NCI-H128 (cell line): ENCODE data around the gene ATXN3L.
"Not testable (repeated sequence)": the region's sequence is repeated elsewhere in the genome, so short reads cannot be mapped to it uniquely, and the experiment has no call there.

Experiments
- DNase-seq: peaks from one replicate; lab custom pipeline; 2025; ENCODE audit not compliant: unreplicated experiment; lab: John Stamatoyannopoulos, UW

The ATXN3L gene

GRCh38 chrX:13307041-13307440 is 12.8 kb downstream of the ATXN3L start:
- DNase-seq, result no peak

- DNase-seq, result no peak
Measured at GRCh38 chrX:13305108-13305507, 14.7 kb downstream of the ATXN3L start.

GRCh38 chrX:13304052-13304451 is 15.8 kb downstream of the ATXN3L start:
- DNase-seq, result no peak

DNA sequence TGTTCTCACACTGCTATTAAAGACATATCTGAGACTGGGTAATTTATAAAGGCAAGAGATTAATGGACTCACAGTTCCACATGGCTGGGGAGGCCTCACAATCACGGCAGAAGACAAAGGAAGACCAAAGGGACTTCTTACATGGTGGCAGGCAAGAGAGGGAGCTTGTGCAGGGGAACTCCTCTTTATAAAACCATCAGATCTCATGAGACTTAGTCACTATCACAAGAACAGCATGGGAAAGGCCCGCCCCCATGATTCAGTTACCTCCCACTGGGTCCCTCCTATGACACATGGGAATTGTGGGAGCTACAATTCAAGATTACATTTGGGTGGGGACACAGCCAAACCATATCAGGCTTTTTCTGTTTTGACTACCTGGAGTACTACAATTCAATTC is 16.6 kb downstream of the ATXN3L start:
- DNase-seq, result not testable (repeated sequence)

- DNase-seq, result no peak
Measured at GRCh38 chrX:13298836-13299235, 21.0 kb downstream of the ATXN3L start.

- DNase-seq, result no peak
Measured at GRCh38 chrX:13295841-13296240, 24.0 kb downstream of the ATXN3L start.

DNA sequence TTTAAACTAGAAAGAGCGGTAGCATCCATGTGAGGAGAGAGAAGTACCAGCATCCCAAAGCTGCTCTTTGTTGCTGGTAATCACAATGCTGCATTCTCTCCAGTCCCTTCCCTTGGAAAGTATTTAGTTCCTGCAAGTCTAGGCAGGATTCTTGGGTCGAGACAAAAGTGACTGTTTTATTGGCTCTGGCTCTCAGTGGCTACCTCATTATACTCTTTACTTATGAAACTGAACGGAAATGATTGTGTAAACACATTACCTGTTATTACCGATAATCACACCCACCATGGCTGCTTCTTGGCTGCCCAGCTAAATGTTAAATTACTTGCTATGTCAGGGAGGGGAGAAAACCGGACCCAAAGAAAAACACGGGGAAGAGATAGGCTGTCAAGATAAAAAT is 26.2 kb downstream of the ATXN3L start:
- DNase-seq, result no peak

DNA sequence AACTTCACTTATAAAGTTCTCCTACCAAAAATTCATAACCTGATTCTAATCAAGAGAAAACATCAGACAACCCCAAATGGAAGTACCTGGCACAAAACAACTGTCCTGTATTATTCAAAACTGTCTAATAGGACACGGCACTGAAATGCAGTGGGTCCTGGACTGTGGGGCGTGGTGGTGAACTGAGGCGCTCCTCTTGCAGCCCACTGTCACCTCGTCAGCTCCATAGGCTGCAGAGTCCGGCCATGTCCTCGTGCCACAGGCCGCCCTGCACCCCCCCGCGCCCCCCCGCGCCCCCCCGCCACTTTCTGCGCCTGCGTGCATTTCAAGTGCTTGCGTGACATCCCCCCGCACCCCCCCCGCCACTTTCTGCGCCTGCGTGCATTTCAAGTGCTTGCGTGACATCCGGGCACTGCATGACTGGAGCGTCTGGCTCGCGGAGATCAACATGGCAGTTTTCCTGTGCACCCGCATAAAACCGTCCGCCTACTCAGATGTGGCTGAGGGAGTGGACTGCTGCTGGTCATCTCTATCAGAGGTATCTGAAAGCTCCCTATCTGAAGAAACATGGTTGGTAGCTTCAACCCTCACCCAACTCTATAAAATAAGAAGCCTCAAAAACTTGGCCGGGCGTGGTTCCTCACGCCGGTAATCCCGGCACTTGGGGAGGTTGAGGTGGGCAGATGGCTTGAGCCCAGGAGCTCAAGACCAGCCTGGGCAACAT is 28.8 kb downstream of the ATXN3L start:
- DNase-seq, result no peak

DNA sequence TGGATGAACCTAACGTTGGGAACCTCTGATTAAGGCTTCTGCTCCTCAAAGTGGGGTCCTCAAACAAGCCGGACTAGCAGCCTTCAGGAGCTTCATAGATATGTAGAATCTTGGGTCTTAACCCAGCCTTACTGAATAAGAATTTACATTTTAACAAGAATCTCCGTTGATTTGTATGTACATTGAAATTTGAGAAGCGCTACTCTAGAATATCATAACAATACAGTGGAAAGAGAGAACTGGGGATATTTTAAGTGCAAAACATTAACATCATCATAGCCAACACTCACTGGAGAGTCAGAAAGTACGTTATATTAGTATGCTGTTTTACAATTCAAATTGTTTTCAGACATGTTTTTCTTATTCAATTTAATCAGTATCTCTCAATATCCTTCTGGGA is 31.2 kb downstream of the ATXN3L start:
- no peak for DNase-seq

GRCh38 chrX:13287816-13288215 is 32.0 kb downstream of the ATXN3L start:
- no peak for DNase-seq

DNA sequence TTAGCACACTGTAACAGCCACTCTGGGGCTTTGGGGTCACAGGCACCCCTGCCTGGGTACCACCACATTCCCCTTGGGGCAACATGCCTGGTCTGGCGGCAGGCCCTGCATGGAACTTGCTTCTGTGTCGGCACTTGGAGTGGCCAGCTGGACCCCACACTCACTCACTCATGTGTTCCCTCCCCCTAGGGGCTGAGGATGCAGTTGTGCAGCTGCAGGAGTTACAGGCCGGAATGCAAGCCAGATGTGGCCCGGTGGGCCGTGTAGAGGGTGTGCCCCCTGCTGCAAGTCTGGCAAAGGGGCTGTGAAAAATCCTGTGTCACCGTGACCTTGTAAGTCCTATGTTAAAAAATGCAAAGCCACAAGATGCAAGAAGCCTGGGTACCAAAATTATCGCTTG is 34.2 kb downstream of the ATXN3L start:
- DNase-seq, result no peak

DNA sequence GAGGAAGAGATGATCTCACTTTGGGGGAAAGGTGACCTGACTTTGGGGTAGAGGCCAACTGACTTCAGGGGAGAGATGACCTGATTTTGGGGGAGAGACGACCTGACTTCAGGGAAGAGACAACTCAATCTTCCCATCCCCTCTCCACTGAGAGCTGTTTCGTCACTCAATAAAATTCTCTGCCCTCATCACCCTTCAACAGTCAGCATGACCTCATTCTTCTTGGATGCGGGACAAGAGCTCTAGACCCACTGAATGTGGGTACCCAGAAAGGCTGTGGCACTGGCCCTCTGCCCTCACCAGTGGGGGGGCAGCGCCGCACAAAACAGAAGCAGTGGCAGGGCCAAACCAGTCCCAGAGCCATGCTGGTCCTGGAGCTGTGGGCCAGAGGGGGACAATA is 34.6 kb downstream of the ATXN3L start:
- DNase-seq, result no peak

- DNase-seq, result no peak
Measured at GRCh38 chrX:13284570-13284969, 35.3 kb downstream of the ATXN3L start.

GRCh38 chrX:13283950-13284546 is 35.8 kb downstream of the ATXN3L start:
- DNase-seq, result no peak

DNA sequence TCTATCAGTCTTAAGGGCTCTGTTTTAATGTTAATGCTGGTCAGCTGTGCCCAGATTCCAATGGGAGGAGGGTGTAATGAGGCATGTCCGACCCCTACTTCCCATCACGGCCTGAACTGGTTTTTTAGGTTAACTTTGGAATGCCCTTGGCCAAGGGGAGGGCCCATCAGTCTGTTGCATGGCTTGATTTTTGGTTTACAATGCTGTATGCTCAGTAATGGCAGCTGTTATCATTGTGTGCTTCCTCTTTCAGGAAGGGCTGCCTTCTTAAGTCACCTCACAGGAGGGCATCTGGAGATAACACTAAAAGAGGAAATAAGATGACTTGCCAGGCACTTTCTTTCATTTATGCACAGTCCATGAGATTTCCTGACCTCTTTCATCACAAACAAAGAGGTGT is 36.3 kb downstream of the ATXN3L start:
- no peak for DNase-seq

DNA sequence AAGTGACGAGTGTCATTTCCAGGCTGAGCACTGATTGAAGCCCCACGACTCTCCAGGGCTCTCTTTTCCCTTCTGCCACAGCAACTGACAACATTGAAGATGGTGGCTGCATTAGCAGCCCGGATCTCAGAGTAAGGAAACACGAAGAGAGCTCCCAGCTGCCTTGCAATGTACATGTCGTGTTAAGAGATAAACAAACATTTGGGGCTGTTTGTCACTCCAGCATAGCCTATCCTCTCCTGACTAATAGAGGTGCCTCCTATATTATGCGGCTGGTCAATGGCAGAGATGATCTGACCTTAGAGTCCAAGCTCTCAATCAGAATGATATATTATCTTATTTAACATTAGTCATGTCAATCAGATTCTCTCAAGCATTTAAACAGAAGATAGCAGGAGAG is 38.6 kb downstream of the ATXN3L start:
- DNase-seq, result no peak

GRCh38 chrX:13279279-13280018 is 40.4 kb downstream of the ATXN3L start:
- no peak for DNase-seq

DNA sequence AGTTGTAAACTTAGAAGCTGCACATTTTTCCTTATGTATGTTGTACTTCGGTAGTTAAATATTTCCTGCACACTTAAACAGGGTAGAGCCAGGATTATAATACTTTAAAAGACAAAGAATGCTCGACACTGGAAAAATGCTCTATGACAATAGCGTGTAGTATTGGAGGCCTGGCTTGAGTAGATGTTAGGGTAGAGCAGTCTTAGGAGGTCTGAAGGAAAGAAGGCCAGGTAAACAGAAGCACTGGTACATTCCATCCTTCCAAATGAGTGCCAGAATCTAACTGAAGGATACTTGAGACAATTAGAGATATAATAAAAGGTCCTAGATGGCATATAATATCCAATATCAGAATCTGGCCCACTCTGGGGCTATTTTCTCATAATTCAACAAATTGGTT is 42.3 kb downstream of the ATXN3L start:
- DNase-seq, result no peak

DNA sequence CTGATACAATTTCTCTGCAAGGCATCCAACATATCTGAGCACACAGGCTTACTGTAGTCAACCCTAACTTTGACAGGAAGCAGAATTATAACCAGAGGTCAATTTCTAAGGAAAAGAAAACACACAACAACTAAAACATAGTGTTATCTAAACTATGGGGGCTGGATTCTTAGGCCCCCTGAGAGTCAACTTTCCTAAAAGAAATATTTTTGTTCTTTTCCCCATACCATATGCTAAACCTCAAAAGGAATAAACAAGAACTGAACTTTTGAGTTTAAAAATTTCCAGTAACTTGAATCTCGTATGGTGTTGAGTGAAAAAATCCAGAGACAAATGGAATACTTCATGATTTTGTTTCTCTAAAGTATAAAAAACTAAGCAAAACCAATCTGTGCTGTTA is 42.9 kb downstream of the ATXN3L start:
- no peak for DNase-seq

- no peak for DNase-seq
Measured at GRCh38 chrX:13275031-13275430, 44.8 kb downstream of the ATXN3L start.

GRCh38 chrX:13272426-13272825 is 47.4 kb downstream of the ATXN3L start:
- no peak for DNase-seq

- DNase-seq, result no peak
Measured at GRCh38 chrX:13271511-13271910, 48.3 kb downstream of the ATXN3L start.
